ENCODE measurements around the gene GLIPR1L2.
"Not testable (repeated sequence)": the region's sequence is repeated elsewhere in the genome, so short reads cannot be mapped to it uniquely, and the experiment has no call there.

GLIPR1L2 gene

GRCh38 chr12:75390899-75391538 lies at the start of gene GLIPR1L2:
GLIPR1L2 (plus strand) TSS chr12:75391089; CDS start chr12:75391117, 28 bp downstream.
- CTCF ChIA-PET, result interaction anchor here (0.6 to 2.2 kb wide), 45 partner anchors 8 to 687 kb away, joined by 3 to 23 read pairs (median 4); partner anchors contain the start of genes CAPS2, GLIPR1, GLIPR1L1 and KRR1
- DNase-seq (ENCODE audit: extremely low spot score), result peak; percentile 91
- peak; percentile 85 for TF ChIP-seq CTCF (IDR thresholded peaks at IDR 0.05; ENCODE audit: control extremely low read depth, extremely low read depth, low read depth, missing control alignments)

GRCh38 chr12:75341873-75342272 lies 49.0 kb upstream of the GLIPR1L2 start:
- no peak for DNase-seq (ENCODE audit: extremely low spot score)
- POLR2A ChIA-PET, result no interaction called here
- TF ChIP-seq CTCF (IDR thresholded peaks at IDR 0.05; ENCODE audit: control extremely low read depth, extremely low read depth, low read depth, missing control alignments), result no peak
- CTCF ChIA-PET, result interaction anchor here (1.4 kb wide), 1 partner anchor 8 kb away, joined by 7 read pairs; the partner anchor contains the start of gene GLIPR1L1

More at GRCh38 chr12:75390899-75391538, at the start of gene GLIPR1L2:
- POLR2A ChIA-PET, result interaction anchor here (0.6 to 1.0 kb wide), 2 partner anchors 90 to 93 kb away, joined by 3 to 5 read pairs; partner anchors contain the start of gene GLIPR1

- no peak for DNase-seq (ENCODE audit: extremely low spot score)
- CTCF ChIA-PET, result interaction anchor here (1.0 to 1.6 kb wide), 4 partner anchors 11 to 159 kb away, joined by 3 to 7 read pairs (median 4); partner anchors contain the start of gene GLIPR1L1
- TF ChIP-seq CTCF (IDR thresholded peaks at IDR 0.05; ENCODE audit: control extremely low read depth, extremely low read depth, low read depth, missing control alignments), result no peak
- POLR2A ChIA-PET, result no interaction called here
Measured at GRCh38 chr12:75345531-75345930, 45.4 kb upstream of the GLIPR1L2 start.

GRCh38 chr12:75346215-75346614 lies 44.7 kb upstream of the GLIPR1L2 start:
- DNase-seq (ENCODE audit: extremely low spot score); POLR2A ChIA-PET: not testable (repeated sequence)
- CTCF ChIA-PET, result interaction anchor here (1.0 to 1.2 kb wide), 3 partner anchors 12 to 46 kb away, joined by 3 to 7 read pairs (median 4); partner anchors contain the start of gene GLIPR1L1

- DNase-seq (ENCODE audit: extremely low spot score), result no peak
- no peak for TF ChIP-seq CTCF (IDR thresholded peaks at IDR 0.05; ENCODE audit: control extremely low read depth, extremely low read depth, low read depth, missing control alignments)
- ChIA-PET CTCF (interaction anchor here (1.6 kb wide), 1 partner anchor 19 kb away, joined by 4 read pairs; the partner anchor contains the start of gene CAPS2), POLR2A (no interaction called here)
Measured at GRCh38 chr12:75349946-75350345, 40.9 kb upstream of the GLIPR1L2 start.

GRCh38 chr12:75350413-75350812 lies 40.5 kb upstream of the GLIPR1L2 start:
- ChIA-PET POLR2A (no interaction called here), CTCF (interaction anchor here (1.2 kb wide), 1 partner anchor 130 kb away, joined by 3 read pairs; the partner anchor contains the start of gene GLIPR1)
- DNase-seq (ENCODE audit: extremely low spot score), result no peak
- no peak for TF ChIP-seq CTCF (IDR thresholded peaks at IDR 0.05; ENCODE audit: control extremely low read depth, extremely low read depth, low read depth, missing control alignments)

- no peak for DNase-seq (ENCODE audit: extremely low spot score)
- TF ChIP-seq CTCF (IDR thresholded peaks at IDR 0.05; ENCODE audit: control extremely low read depth, extremely low read depth, low read depth, missing control alignments), result no peak
- ChIA-PET CTCF (no interaction called here), POLR2A (no interaction called here)
Measured at GRCh38 chr12:75354011-75354410, 36.9 kb upstream of the GLIPR1L2 start.

Measured in GM10248 (cell line).